Nephron progenitor cell (in vitro differentiated cells): ENCODE results near the gene KRTAP5-1.
A peak's percentile ranks its signal among the peaks of the same experiment; 100 is the strongest.
"Not testable (repeated sequence)": the region's sequence is repeated elsewhere in the genome, so short reads cannot be mapped to it uniquely, and the experiment has no call there.

Experiments used
- DNase-seq: peaks from one replicate; pipeline ENCODE4 v3.0.0; 2021
- H3K27ac Mint-ChIP-seq: 2 replicates; pipeline ENCODE4 v1.8.0; 2021; ENCODE audit warnings: mild to moderate bottlenecking, moderate library complexity, mixed read lengths
- H3K27me3 Mint-ChIP-seq: 2 replicates; pipeline ENCODE4 v1.8.0; 2021; ENCODE audit warnings: mild to moderate bottlenecking, low read depth, mixed read lengths; ENCODE audit not compliant: poor library complexity
- H3K36me3 Mint-ChIP-seq: 2 replicates; pipeline ENCODE4 v1.8.0; 2021; ENCODE audit warnings: low read depth, mixed read lengths
- H3K4me1 Mint-ChIP-seq: 2 replicates; pipeline ENCODE4 v1.8.0; 2021; ENCODE audit warnings: mixed read lengths
- H3K4me3 Mint-ChIP-seq: 2 replicates; pipeline ENCODE4 v1.8.0; 2021; ENCODE audit warnings: mild to moderate bottlenecking, moderate library complexity, mixed read lengths
- H3K9me3 Mint-ChIP-seq: 2 replicates; pipeline ENCODE4 v1.8.0; 2021; ENCODE audit warnings: mild to moderate bottlenecking, moderate library complexity, mixed read lengths
- TF ChIP-seq, protein P1 (sequence below): fragments of 200-600 bp; sonication (generic); IDR thresholded peaks from 2 replicates; pipeline ENCODE4 v1.5.0; 2021; ENCODE audit warnings: antibody characterized with exemption

KRTAP5-1 gene

DNA sequence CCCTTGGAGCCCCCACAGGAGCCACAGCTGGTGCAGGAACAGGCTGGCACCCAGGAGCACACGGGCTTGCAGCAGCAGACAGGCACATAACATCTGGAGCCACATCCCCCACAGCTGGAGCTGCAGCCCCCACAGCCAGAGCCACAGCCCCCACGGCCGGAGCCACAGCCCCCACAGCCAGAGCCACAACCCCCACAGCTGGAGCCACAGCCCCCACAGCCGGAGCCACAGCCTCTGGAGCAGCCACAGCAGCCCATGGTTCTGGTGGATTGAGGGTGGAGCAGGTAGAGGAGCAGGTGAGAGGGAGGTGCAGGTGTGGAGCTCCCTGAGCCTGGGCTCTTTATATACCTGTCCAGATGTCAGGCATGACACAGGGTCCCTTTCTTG lies 12.9 kb upstream of the KRTAP5-1 start, which contains the start of gene KRTAP5-2:
Gene KRTAP5-2, minus strand, starts transcription at position 301 of the 387 bp plus-strand sequence. Its CDS starts 44 bp downstream, at position 257.
- Mint-ChIP-seq H3K27ac (no peak within 1 kb of the TSS), H3K4me3 (no peak within 1 kb of the TSS), H3K36me3 (no peaks in the 10 kb centered on the region), H3K4me1 (peaks cover 15% of the 10 kb centered on the region), H3K27me3 (peaks cover 93% of the 10 kb centered on the region), H3K9me3 (peaks cover 23% of the 10 kb centered on the region)
- TF ChIP-seq, protein P1, sequence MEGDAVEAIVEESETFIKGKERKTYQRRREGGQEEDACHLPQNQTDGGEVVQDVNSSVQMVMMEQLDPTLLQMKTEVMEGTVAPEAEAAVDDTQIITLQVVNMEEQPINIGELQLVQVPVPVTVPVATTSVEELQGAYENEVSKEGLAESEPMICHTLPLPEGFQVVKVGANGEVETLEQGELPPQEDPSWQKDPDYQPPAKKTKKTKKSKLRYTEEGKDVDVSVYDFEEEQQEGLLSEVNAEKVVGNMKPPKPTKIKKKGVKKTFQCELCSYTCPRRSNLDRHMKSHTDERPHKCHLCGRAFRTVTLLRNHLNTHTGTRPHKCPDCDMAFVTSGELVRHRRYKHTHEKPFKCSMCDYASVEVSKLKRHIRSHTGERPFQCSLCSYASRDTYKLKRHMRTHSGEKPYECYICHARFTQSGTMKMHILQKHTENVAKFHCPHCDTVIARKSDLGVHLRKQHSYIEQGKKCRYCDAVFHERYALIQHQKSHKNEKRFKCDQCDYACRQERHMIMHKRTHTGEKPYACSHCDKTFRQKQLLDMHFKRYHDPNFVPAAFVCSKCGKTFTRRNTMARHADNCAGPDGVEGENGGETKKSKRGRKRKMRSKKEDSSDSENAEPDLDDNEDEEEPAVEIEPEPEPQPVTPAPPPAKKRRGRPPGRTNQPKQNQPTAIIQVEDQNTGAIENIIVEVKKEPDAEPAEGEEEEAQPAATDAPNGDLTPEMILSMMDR: no peak
- DNase-seq: no peak

DNA sequence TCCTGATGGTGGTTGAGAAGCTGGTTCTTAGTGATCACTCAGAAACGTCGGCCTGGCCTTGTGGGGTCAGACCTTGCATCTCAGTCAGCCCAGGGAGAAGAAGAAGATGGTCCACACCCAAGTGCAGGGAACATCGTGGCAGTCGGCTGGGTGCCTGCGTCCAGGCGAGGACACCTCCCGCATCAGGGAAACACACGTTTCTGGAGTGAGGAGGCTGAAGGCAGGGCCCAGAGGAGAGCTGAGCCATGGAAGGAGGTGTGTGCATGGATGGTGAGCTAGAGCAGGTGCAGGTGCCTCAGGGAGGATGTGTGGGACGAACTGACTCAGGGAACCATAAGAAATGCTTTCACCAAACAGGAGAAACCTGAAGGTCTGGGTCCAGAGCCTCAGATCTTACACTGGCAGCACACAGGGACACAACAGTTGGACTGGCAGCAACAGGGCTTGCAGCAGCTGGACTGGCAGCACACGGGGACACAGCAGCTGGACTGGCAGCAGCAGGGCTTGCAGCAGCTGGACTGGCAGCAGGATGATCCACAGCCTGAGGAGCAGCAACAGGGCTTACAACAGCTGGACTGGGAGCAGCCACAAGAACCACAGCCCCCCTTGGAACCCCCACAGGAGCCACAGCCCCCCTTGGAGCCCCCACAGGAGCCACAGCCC lies 12.4 kb upstream of the KRTAP5-1 start:
- no peaks in the 10 kb centered on the region for H3K36me3 Mint-ChIP-seq
- no peak overlapping the region for H3K27ac Mint-ChIP-seq
- H3K4me1 Mint-ChIP-seq: peaks cover 15% of the 10 kb centered on the region
- H3K9me3 Mint-ChIP-seq: peaks cover 21% of the 10 kb centered on the region
- TF ChIP-seq, protein P1: no peak
- no peak overlapping the region for H3K4me3 Mint-ChIP-seq
- peaks cover 93% of the 10 kb centered on the region for H3K27me3 Mint-ChIP-seq
- DNase-seq: no peak

DNA sequence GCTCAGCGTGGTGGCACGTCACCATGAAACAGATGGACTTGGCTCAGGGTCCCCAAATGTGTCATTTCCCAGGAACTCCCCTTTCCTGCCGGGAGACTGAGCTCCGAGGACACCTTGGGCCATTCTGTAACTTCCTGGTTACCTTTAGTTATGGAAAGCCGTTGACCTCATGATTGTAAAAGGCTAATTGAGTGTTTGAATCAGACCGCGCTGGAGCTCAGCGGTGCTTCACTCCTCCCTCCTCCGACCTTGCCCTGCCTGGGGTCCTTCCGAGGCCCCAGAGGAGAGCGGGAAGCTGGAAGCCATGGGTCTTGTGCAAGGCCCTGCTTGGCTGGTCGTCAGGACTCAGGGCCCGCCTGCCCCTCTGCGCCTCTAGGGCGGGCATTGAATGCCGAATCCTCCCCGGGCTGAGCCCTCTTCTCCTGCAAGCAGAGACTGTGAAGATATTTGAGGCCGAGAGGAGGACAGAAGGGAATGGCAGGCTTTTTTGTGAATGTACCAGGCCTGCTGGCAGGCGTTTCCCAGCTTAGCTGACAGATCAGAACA lies 11.6 kb upstream of the KRTAP5-1 start:
- Mint-ChIP-seq H3K4me1 (peaks cover 15% of the 10 kb centered on the region), H3K9me3 (peaks cover 13% of the 10 kb centered on the region), H3K27me3 (peaks cover 94% of the 10 kb centered on the region)
- H3K36me3 Mint-ChIP-seq, H3K4me3 Mint-ChIP-seq, DNase-seq, H3K27ac Mint-ChIP-seq: not testable (repeated sequence)

DNA sequence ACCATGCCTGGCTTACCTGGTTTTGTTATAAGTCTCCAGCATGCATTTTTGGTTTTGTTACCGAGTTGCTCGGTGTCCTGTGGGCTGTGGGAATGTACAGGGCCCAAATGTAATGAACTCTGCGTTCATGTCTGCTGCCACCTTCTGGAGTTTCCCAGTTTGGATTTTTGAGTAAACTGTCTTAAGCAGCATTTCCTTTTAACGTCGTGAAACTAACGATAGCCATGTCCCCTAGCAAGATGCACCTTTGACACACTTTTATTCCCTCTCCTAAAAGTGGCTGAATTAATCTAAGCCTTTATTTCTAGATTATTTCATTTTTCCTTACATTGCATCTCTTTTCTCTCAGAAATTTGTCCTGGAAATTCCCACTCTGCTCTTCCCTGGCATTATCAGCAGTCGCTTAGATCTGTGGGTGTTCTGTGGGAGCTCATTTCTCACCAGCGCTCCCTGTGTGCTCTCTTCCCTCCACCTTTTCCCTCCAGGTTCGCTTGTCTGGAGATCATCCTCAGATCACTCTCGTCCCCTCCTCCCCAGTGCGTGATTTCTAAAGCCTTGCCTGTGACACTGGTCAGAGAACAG lies 11.0 kb upstream of the KRTAP5-1 start:
- peaks cover 94% of the 10 kb centered on the region for H3K27me3 Mint-ChIP-seq
- DNase-seq, H3K27ac Mint-ChIP-seq: not testable (repeated sequence)

DNA sequence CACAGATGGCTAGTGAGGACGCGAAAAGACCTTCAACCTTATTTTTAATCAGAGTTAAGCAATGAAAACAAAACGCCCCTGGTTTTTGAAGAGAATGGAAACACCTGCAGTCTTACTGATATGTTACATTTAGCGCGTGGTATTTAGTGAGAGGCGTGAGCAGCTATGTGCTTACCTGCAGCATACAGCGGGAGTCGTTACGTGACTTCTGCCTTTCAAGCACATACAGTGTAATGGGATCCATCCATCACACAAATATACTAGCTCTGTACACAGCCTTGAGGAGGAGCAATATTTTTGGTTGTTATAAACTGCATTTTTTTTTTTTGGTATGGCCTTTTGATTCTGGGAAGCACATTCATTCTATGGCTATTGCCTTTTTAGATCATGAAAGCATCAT lies 7.5 kb upstream of the KRTAP5-1 start:
- TF ChIP-seq, protein P1: no peak
- Mint-ChIP-seq H3K4me1 (peaks cover 15% of the 10 kb centered on the region), H3K9me3 (no peaks in the 10 kb centered on the region), H3K27ac (no peak overlapping the region), H3K36me3 (no peaks in the 10 kb centered on the region), H3K27me3 (peaks cover 95% of the 10 kb centered on the region), H3K4me3 (no peak overlapping the region)
- no peak for DNase-seq

More for the DNA sequence above, 11.0 kb upstream of the KRTAP5-1 start:
- H3K4me1 Mint-ChIP-seq: peaks cover 15% of the 10 kb centered on the region
- not testable (repeated sequence) for H3K9me3 Mint-ChIP-seq, H3K36me3 Mint-ChIP-seq, H3K4me3 Mint-ChIP-seq

DNA sequence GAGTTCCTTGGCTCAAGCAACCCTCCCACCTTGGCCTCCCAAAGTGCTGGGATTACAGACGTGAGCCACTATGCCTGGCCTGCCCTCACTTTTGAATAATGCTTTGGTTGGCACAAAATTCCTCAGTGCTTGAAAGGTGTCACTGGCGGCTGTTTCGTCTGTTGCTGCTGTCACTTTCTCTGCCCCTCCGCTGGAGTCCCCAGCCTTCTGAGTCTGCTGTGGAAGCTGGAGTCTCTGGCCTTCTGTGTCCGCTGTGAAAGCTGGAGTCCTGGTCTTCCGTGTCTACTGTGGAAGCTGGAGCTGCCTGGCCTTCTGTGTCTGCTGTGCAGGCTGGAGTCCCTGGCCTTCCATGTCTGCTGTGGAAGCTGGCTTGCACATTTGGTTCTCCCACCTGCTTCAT lies 4.9 kb upstream of the KRTAP5-1 start:
- Mint-ChIP-seq H3K4me1 (no peaks in the 10 kb centered on the region), H3K9me3 (no peaks in the 10 kb centered on the region), H3K4me3 (no peak overlapping the region), H3K27ac (no peak overlapping the region), H3K27me3 (peaks cover 88% of the 10 kb centered on the region), H3K36me3 (no peaks in the 10 kb centered on the region)
- no peak for DNase-seq
- TF ChIP-seq, protein P1: no peak

DNA sequence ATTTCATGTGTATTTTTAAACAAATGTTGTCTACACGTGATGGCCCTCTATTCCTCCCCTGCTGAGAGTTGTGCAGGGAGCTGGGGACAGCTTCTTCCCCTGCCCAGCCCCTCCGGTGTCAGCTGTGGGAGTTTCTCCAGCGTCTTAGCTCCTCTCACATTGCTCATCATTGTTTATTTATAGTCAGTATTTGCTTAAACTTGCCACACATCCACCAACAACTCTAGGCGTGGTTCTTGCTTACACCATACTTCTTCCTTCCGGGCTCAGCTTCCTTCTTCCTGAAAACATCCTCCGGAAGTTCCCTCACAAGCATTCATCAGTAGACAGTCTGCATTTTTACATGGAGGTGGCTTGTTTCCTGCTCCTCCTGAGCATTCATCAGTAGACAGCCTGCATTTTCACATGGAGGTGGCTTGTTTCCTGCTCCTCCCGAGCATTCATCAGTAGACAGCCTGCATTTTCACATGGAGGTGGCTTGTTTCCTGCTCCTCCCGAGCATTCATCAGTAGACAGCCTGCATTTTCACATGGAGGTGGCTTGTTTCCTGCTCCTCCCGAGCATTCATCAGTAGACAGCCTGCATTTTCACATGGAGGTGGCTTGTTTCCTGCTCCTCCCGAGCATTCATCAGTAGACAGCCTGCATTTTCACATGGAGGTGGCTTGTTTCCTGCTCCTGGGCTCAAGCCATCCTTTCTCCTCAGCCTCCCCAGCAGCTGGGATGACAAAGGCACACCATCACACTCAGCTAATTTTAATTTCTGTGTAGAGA lies 4.3 kb upstream of the KRTAP5-1 start:
- H3K9me3 Mint-ChIP-seq, H3K4me1 Mint-ChIP-seq, H3K36me3 Mint-ChIP-seq, H3K4me3 Mint-ChIP-seq, DNase-seq: not testable (repeated sequence)
- Mint-ChIP-seq H3K27me3 (peaks cover 84% of the 10 kb centered on the region), H3K27ac (peak overlapping the region; percentile 61)
